Calu3 (cell line): Measurements from ENCODE around the gene KCNH5. TPM values are rescaled to one million over a fixed set of nuclear protein-coding genes. Genes with fewer than 3 reads are reported as not detected.

ENCODE experiments used
- Bru-seq: library from RNA; stranded (reverse); fragments of 400-500 nt; gene quantifications from one replicate; lab custom pipeline; 2021; lab: Mats Ljungman, UMichigan
- BruChase-seq, 2 experiments: library from RNA; stranded (reverse); fragments of 400-500 nt; gene quantifications; one replicate each; lab custom pipeline; 2021; lab: Mats Ljungman, UMichigan
- BruUV-seq: library from RNA; stranded (reverse); fragments of 400-500 nt; replicated peaks from 2 replicates; lab custom pipeline; 2021; lab: Mats Ljungman, UMichigan
- CTCF ChIA-PET: fragments of 300-600 bp; sonication (Branson Sonifier 250); formaldehyde crosslinking; loops from one replicate; lab custom pipeline; 2022; ENCODE audit warnings: antibody characterized with exemption; lab: Charles Lee
- DNase-seq: peaks from one replicate; pipeline ENCODE4 v3.0.0; 2022
- H3K27ac Mint-ChIP-seq: one replicate; pipeline ENCODE4 v1.8.0; 2022; ENCODE audit warnings: mixed read lengths; ENCODE audit not compliant: unreplicated experiment
- H3K27me3 Mint-ChIP-seq: one replicate; pipeline ENCODE4 v1.8.0; 2022; ENCODE audit warnings: mixed read lengths; ENCODE audit not compliant: unreplicated experiment
- H3K36me3 Mint-ChIP-seq: one replicate; pipeline ENCODE4 v1.8.0; 2022; ENCODE audit warnings: mild to moderate bottlenecking, moderate library complexity, mixed read lengths; ENCODE audit not compliant: insufficient read depth, unreplicated experiment
- H3K4me1 Mint-ChIP-seq: one replicate; pipeline ENCODE4 v1.8.0; 2022; ENCODE audit warnings: mild to moderate bottlenecking, low read depth, mixed read lengths; ENCODE audit not compliant: unreplicated experiment
- H3K4me3 Mint-ChIP-seq: one replicate; pipeline ENCODE4 v1.8.0; 2022; ENCODE audit warnings: mild to moderate bottlenecking, low read depth, moderate library complexity, mixed read lengths; ENCODE audit not compliant: unreplicated experiment
- H3K9me3 Mint-ChIP-seq: one replicate; pipeline ENCODE4 v1.8.0; 2022; ENCODE audit warnings: low read depth, mixed read lengths; ENCODE audit not compliant: unreplicated experiment
- CTCF ChIP-seq: fragments of 200-600 bp; IDR thresholded peaks from one replicate; pipeline ENCODE4 v1.8.0; 2022; ENCODE audit warnings: antibody characterized with exemption; ENCODE audit not compliant: unreplicated experiment
- intact Hi-C: fragments of 100-400 bp; cut with micrococcal nuclease; formaldehyde crosslinking; loops from one replicate; pipeline ENCODE4 v1.10.0; 2022; ENCODE audit not compliant: unreplicated experiment
- long read RNA-seq: library from polyadenylated mRNA; stranded (forward); transcript quantifications from one replicate; pipeline ENCODE4 v2.0.0, GENCODE V29; 2022
- total RNA-seq: library from RNA; stranded (reverse); gene quantifications from 2 replicates; pipeline ENCODE4 v1.2.3, GENCODE V29; 2022

KCNH5 gene
- total RNA-seq (not detected in 2 replicates), Bru-seq, nascent RNA (percentile 6 among the genes with signal in this experiment), BruChase-seq, experiment 1, labeled RNA remaining after a 6-hour chase (percentile 4 among the genes with signal in this experiment), BruChase-seq, experiment 2, labeled RNA remaining after a 2-hour chase (percentile 4 among the genes with signal in this experiment)
- long read RNA-seq = 0 reads

GRCh38 chr14:63045234-63045611 lies at the start of gene KCNH5:
Gene KCNH5, minus strand, starts transcription at chr14:63045458. Its CDS starts 272 bp downstream, at chr14:63045186.
- H3K36me3 Mint-ChIP-seq = no peaks in the 10 kb centered on the region
- peak within 1 kb of the TSS; percentile 66 for H3K4me3 Mint-ChIP-seq
- BruUV-seq = no TSS peak
- CTCF ChIA-PET = no interaction called here
- intact Hi-C loops = no loop called here
- peaks cover 11% of the 10 kb centered on the region for H3K4me1 Mint-ChIP-seq
- peaks cover 71% of the 10 kb centered on the region for H3K27me3 Mint-ChIP-seq
- peak; percentile 48 for DNase-seq
- peak within 1 kb of the TSS; percentile 58 for H3K27ac Mint-ChIP-seq
- TF ChIP-seq CTCF = no peak
- H3K9me3 Mint-ChIP-seq = no peaks in the 10 kb centered on the region

DNA sequence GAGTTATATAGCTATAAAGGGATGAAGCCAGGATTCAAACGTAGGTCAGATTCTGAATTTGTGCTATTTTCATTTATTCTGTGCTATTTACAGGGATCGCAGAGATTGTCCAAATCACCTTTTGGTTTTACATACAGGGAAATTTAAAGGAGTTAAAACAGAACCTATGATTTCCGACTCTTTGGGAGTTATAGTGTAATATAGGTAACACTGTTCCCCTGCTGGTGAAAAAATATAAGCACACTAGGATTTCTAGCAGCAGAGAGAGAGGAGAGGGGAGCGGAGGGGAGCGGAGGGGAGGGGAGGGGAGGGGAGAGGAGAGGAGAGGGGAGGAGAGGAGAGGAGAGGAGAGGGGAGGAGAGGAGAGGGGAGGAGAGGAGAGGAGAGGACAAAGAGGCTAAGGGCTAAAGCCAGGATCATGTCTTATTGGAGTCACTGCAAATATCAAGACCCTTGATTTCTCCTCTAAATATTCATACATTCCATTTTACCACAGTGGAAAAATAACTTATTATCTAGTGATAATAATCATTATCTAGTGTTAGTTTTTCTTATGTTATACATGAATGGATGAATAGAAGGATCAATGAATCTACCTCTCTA lies 46.2 kb upstream of the KCNH5 start:
- no peak for TF ChIP-seq CTCF
- no TSS peak for BruUV-seq
- H3K27me3 Mint-ChIP-seq = no peaks in the 10 kb centered on the region
- H3K9me3 Mint-ChIP-seq = no peaks in the 10 kb centered on the region
- CTCF ChIA-PET = no interaction called here
- no peaks in the 10 kb centered on the region for H3K4me1 Mint-ChIP-seq
- no peak overlapping the region for H3K27ac Mint-ChIP-seq
- H3K4me3 Mint-ChIP-seq = no peak overlapping the region
- no peaks in the 10 kb centered on the region for H3K36me3 Mint-ChIP-seq
- intact Hi-C loops = no loop called here
- DNase-seq = no peak

DNA sequence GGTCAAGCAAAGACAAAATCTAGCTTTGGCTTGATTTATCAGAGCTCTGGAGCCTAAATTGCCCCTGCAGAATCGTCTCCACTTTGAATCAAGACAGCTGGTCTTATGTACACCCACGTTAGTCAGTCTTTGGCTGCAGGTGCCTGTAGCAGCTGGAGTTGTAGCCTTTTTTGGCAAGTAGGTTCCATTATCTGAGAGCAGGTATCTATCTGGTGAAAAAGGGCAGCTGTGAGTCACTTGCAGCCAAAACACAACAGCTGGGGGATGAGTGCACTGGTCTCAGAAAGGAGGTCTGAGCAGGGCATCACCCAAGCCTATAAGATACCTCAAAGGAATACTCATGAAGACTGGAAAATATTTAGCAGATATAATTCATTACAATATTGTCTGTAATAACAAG lies 43.6 kb upstream of the KCNH5 start:
- Mint-ChIP-seq H3K27ac (no peak overlapping the region), H3K4me1 (no peaks in the 10 kb centered on the region), H3K36me3 (no peaks in the 10 kb centered on the region), H3K9me3 (no peaks in the 10 kb centered on the region), H3K27me3 (no peaks in the 10 kb centered on the region), H3K4me3 (no peak overlapping the region)
- intact Hi-C loops = no loop called here
- no peak for DNase-seq
- BruUV-seq = no TSS peak
- CTCF ChIA-PET = no interaction called here
- TF ChIP-seq CTCF = no peak

- no peaks in the 10 kb centered on the region for H3K27me3 Mint-ChIP-seq
- H3K4me3 Mint-ChIP-seq = no peak overlapping the region
- H3K9me3 Mint-ChIP-seq = no peaks in the 10 kb centered on the region
- CTCF ChIA-PET = interaction anchor here (0.8 kb wide), 1 partner anchor 110 kb away, joined by 3 read pairs; no protein-coding TSS in a partner anchor
- H3K36me3 Mint-ChIP-seq = no peaks in the 10 kb centered on the region
- no peaks in the 10 kb centered on the region for H3K4me1 Mint-ChIP-seq
- intact Hi-C loops = no loop called here
- H3K27ac Mint-ChIP-seq = no peak overlapping the region
- TF ChIP-seq CTCF = no peak
- DNase-seq = no peak
- BruUV-seq = no TSS peak
Measured at GRCh38 chr14:63078569-63078968, 33.3 kb upstream of the KCNH5 start.
